Stimulated activated effector memory CD8-positive, alpha-beta T cell treated with anti-CD3 and anti-CD28 coated beads, Interleukin-12 subunit alpha, Interleukin-12 subunit beta, amount 100 ng/mL, for 72 hours (primary cell): ENCODE data around the gene RBM33.
A peak's percentile ranks its signal among the peaks of the same experiment; 100 is the strongest.
"Not testable (repeated sequence)": the region's sequence is repeated elsewhere in the genome, so short reads cannot be mapped to it uniquely, and the experiment has no call there.

Experiments
- ATAC-seq: fragments of 150-1000 bp; cut with Tn5 transposase; 2 replicates; pipeline ENCODE4 v1.10.0; 2021
- DNase-seq, 2 donors: peaks; one replicate each; pipeline ENCODE4 v3.0.0; 2021 to 2022; ENCODE audit warnings: low spot score in 2 of 2
- H3K27ac Mint-ChIP-seq: one replicate; pipeline ENCODE4 v1.8.0; 2022; ENCODE audit warnings: mild to moderate bottlenecking, mixed read lengths
- H3K36me3 Mint-ChIP-seq: one replicate; pipeline ENCODE4 v1.8.0; 2022; ENCODE audit warnings: mild to moderate bottlenecking, mixed read lengths
- H3K4me1 Mint-ChIP-seq: one replicate; pipeline ENCODE4 v1.8.0; 2022; ENCODE audit warnings: mixed read lengths
- H3K4me3 Mint-ChIP-seq: one replicate; pipeline ENCODE4 v1.8.0; 2022; ENCODE audit warnings: mild to moderate bottlenecking, mixed read lengths
- H3K9me3 Mint-ChIP-seq: one replicate; pipeline ENCODE4 v1.8.0; 2022; ENCODE audit warnings: mixed read lengths

Gene RBM33

GRCh38 chr7:155814316-155815276 is 170.1 kb downstream of the RBM33 start:
- Mint-ChIP-seq H3K4me1 (peaks cover 18% of the 10 kb centered on the region), H3K9me3 (no peaks in the 10 kb centered on the region), H3K36me3 (no peaks in the 10 kb centered on the region), H3K4me3 (no peak overlapping the region), H3K27ac (no peak overlapping the region)
- DNase-seq: no peak
- no peak for ATAC-seq

GRCh38 chr7:155815332-155816191 is 171.1 kb downstream of the RBM33 start:
- Mint-ChIP-seq H3K36me3 (no peaks in the 10 kb centered on the region), H3K4me3 (peak overlapping the region; percentile 32), H3K27ac (no peak overlapping the region), H3K9me3 (no peaks in the 10 kb centered on the region), H3K4me1 (peaks cover 18% of the 10 kb centered on the region)
- DNase-seq (peak; percentile 52 to 82), ATAC-seq (peak; percentile 80)

DNA sequence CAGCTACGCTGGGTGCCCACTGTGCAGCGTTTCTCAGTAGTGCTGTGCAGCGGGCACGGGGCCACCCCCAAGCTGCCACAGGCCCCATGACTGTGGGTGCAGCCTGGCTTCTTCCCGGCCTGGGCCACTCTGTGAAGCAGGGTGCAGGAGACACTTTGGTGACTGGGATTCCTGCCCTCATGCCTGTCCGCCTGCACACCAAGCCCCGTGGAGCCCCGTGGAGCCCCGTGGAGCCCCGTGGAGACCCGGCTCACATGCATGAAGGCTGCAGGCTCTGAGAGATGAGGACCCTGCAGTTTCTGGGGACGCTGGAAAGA is 171.7 kb downstream of the RBM33 start:
- DNase-seq (no peak), ATAC-seq (no peak)
- H3K27ac Mint-ChIP-seq: no peak overlapping the region
- no peaks in the 10 kb centered on the region for H3K36me3 Mint-ChIP-seq
- no peaks in the 10 kb centered on the region for H3K9me3 Mint-ChIP-seq
- no peak overlapping the region for H3K4me3 Mint-ChIP-seq
- H3K4me1 Mint-ChIP-seq: peaks cover 18% of the 10 kb centered on the region

DNA sequence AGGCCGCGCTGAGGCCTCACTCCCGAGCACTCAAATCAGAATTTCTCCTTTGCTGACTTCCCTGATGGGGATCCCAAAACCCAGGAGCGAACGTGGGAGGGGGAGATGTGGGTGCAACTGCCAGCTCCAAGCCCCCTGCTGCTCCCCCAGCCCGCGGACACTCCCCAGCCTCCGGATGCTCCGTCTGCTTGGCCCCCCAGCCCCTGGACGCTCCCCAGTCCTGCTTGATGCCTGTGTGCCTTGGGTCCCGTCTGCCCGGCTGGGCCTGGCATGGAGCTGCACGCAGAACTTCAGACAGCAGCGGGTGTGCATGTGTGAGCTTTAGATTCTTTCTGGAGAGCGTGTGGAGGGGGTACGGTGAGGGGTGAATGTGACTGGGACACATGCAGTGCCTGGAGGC is 172.5 kb downstream of the RBM33 start:
- no peaks in the 10 kb centered on the region for H3K9me3 Mint-ChIP-seq
- H3K27ac Mint-ChIP-seq: no peak overlapping the region
- peaks cover 12% of the 10 kb centered on the region for H3K4me1 Mint-ChIP-seq
- DNase-seq (no peak), ATAC-seq (no peak)
- no peaks in the 10 kb centered on the region for H3K36me3 Mint-ChIP-seq
- H3K4me3 Mint-ChIP-seq: no peak overlapping the region

DNA sequence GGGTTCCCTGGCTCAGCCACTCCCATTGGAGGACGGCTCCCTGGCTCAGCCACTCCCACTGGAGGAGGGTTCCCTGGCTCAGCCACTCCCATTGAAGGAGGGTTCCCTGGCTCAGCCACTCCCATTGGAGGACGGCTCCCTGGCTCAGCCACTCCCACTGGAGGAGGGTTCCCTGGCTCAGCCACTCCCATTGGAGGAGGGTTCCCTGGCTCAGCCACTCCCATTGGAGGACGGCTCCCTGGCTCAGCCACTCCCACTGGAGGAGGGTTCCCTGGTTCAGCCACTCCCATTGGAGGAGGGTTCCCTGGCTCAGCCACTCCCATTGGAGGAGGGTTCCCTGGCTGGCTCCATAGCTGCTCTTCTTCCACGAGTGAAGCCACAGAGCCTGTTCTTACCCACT is 173.1 kb downstream of the RBM33 start:
- H3K4me3 Mint-ChIP-seq, H3K27ac Mint-ChIP-seq, DNase-seq, ATAC-seq, H3K36me3 Mint-ChIP-seq, H3K9me3 Mint-ChIP-seq, H3K4me1 Mint-ChIP-seq: not testable (repeated sequence)

DNA sequence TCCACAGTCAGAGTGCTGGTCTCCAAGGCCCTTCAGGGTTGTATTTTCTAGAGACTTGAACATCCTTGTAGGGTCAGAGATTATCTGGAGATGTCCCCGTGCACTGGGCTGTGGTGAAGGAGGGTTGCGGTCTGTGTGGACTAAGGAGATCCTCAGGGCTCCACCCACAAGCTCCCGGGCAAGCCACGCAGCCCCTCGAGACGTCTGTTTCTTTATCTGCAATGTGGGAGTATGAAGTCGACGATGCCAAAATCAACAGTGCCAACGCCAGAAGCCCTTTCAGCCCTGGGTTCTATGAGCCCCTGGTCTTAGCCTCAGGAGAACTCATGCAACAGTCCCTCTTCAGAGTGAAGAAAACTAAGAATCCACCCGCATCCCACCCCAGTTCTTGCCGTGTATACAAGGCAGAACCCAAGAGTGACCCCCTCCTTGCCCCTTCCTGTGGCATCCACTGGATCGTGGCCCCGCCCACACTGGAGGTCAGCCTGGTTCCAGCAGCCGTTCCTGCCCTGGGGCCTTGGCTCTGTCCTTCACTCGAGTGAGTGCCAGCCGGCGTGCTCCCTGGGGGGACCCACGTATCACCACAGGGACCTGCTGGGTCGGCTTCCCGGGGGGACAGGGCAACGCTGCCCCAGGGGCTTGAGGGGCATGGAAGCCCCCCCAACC is 173.8 kb downstream of the RBM33 start:
- Mint-ChIP-seq H3K4me3 (no peak overlapping the region), H3K36me3 (no peaks in the 10 kb centered on the region), H3K4me1 (peaks cover 7% of the 10 kb centered on the region), H3K9me3 (no peaks in the 10 kb centered on the region), H3K27ac (no peak overlapping the region)
- no peak for ATAC-seq
- no peak for DNase-seq

GRCh38 chr7:155818820-155819168 is 174.3 kb downstream of the RBM33 start:
- DNase-seq (no peak), ATAC-seq (no peak)
- Mint-ChIP-seq H3K9me3 (no peaks in the 10 kb centered on the region), H3K4me3 (no peak overlapping the region), H3K27ac (no peak overlapping the region), H3K36me3 (no peaks in the 10 kb centered on the region), H3K4me1 (peaks cover 7% of the 10 kb centered on the region)

- H3K4me3 Mint-ChIP-seq: no peak overlapping the region
- no peaks in the 10 kb centered on the region for H3K9me3 Mint-ChIP-seq
- ATAC-seq (no peak), DNase-seq (no peak)
- peaks cover 7% of the 10 kb centered on the region for H3K4me1 Mint-ChIP-seq
- no peaks in the 10 kb centered on the region for H3K36me3 Mint-ChIP-seq
- no peak overlapping the region for H3K27ac Mint-ChIP-seq
Measured at GRCh38 chr7:155819186-155819585, 174.7 kb downstream of the RBM33 start.

GRCh38 chr7:155820246-155820645 is 175.8 kb downstream of the RBM33 start:
- DNase-seq (no peak), ATAC-seq (no peak)
- Mint-ChIP-seq H3K36me3 (no peaks in the 10 kb centered on the region), H3K4me1 (peaks cover 6% of the 10 kb centered on the region), H3K27ac (no peak overlapping the region), H3K9me3 (no peaks in the 10 kb centered on the region), H3K4me3 (no peak overlapping the region)

- ATAC-seq (no peak), DNase-seq (no peak)
- H3K4me3 Mint-ChIP-seq: no peak overlapping the region
- peaks cover under 1% of the 10 kb centered on the region for H3K4me1 Mint-ChIP-seq
- H3K9me3 Mint-ChIP-seq: no peaks in the 10 kb centered on the region
- H3K27ac Mint-ChIP-seq: no peak overlapping the region
- H3K36me3 Mint-ChIP-seq: no peaks in the 10 kb centered on the region
Measured at GRCh38 chr7:155820788-155821187, 176.3 kb downstream of the RBM33 start.

DNA sequence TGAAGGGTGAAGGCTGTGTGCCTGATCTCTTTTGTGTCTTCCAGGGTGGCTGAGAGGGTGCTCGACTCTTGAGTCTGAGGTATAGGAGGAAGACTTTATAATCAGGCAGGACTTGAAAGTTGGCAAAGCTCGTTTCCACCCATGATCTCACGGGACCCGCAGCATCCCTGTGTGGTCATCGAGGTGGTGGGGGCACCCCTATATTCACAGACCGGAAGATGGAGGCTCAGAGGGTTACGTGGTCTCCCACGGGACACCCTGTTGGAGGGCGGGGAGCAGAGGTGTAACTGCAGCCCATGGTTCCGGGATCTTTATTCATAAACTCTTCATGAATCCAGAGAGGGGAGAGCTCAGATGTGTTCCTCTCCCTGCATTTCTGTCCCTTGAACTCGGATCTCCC is 177.4 kb downstream of the RBM33 start:
- H3K4me1 Mint-ChIP-seq: no peaks in the 10 kb centered on the region
- no peaks in the 10 kb centered on the region for H3K36me3 Mint-ChIP-seq
- H3K4me3 Mint-ChIP-seq: no peak overlapping the region
- H3K9me3 Mint-ChIP-seq: no peaks in the 10 kb centered on the region
- ATAC-seq (no peak), DNase-seq (no peak)
- H3K27ac Mint-ChIP-seq: no peak overlapping the region

DNA sequence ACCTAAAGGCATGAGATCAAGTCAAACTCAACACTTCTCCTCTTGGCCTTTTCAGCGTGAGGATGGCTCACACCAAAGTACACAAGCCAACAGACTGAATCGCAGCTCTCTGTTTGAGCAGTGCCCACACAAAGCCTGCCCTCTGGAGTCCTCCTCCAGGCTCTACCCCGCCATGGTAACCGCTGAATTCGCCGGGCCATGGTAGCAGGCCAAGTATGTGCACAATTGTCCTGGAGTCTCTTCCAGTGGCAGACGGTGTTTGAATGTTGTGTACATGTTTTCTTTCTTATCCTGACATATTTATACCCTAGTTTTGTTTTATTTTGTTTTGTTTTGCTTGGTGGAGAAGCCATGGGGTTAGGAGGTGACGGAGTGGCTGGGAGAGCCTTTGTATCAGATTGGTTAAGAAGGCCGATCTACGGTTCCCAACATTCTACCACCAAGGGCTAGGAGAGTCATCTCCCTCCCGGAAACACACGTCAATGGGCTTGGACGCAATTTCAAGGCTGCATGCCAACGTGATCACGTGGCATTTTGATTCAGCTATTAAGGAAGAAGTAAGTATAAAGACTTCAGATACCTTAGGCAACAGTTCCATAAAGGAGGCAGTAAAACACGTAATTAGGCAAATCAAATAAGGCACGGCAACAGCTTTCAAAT is 179.9 kb downstream of the RBM33 start:
- Mint-ChIP-seq H3K4me1 (no peaks in the 10 kb centered on the region), H3K9me3 (no peaks in the 10 kb centered on the region), H3K36me3 (no peaks in the 10 kb centered on the region), H3K4me3 (no peak overlapping the region), H3K27ac (no peak overlapping the region)
- ATAC-seq (no peak), DNase-seq (no peak)

DNA sequence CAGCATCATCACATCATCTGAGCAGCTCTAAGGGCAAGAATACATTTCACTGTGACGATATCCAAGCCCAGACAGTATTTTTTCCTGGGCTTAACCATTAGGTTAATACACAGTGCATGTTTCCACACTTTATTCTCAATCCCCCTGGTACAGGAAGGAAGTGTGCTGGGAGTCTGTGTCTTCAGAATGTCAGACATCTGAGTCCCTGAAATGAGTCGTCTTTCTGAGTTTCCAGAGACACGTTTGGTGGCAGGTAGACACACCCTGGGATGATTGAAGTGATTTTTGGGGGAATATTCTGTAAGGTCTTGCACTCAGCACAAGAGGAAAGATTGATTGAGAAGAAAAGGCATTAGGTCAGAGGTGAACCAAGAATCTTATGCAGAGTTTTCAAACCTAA is 180.9 kb downstream of the RBM33 start:
- Mint-ChIP-seq H3K9me3 (no peaks in the 10 kb centered on the region), H3K4me3 (no peak overlapping the region), H3K4me1 (no peaks in the 10 kb centered on the region), H3K27ac (no peak overlapping the region), H3K36me3 (no peaks in the 10 kb centered on the region)
- ATAC-seq (no peak), DNase-seq (no peak)

- Mint-ChIP-seq H3K4me3 (no peak overlapping the region), H3K9me3 (no peaks in the 10 kb centered on the region), H3K4me1 (no peaks in the 10 kb centered on the region), H3K36me3 (no peaks in the 10 kb centered on the region), H3K27ac (no peak overlapping the region)
- ATAC-seq (no peak), DNase-seq (no peak)
Measured at GRCh38 chr7:155829796-155830470, 185.5 kb downstream of the RBM33 start.
